Keratinocyte (primary cell): Measurements from ENCODE around the gene CPB1. TPM values are rescaled to one million over a fixed set of nuclear protein-coding genes. Genes with fewer than 3 reads are reported as not detected.

Experiments
- DNase-seq: peaks from one replicate; pipeline ENCODE4 v3.0.0-alpha.2; 2011; ENCODE audit warnings: low read depth, missing footprints, low spot score
- FAIRE-seq: peaks from 2 replicates; lab custom pipeline; 2011; peaks lifted over from hg19 to GRCh38; lab: Jason Lieb, UNC
- H2AFZ ChIP-seq: 2 replicates; pipeline ENCODE4 v1.6.0; 2012; ENCODE audit warnings: low read length, control low read depth, inconsistent platforms; ENCODE audit not compliant: control insufficient read depth
- H3K27ac ChIP-seq: 2 replicates; pipeline ENCODE4 v1.5.1; 2011; ENCODE audit warnings: low read length; ENCODE audit not compliant: control insufficient read depth, insufficient read depth
- H3K27me3 ChIP-seq: 3 replicates; pipeline ENCODE4 v1.6.0; 2011; ENCODE audit warnings: low read length; ENCODE audit not compliant: control insufficient read depth, insufficient read depth; ENCODE audit errors: extremely low read depth
- H3K36me3 ChIP-seq, 2 experiments: 2 replicates in 1 of 2; 3 replicates in 1 of 2; pipeline ENCODE4 v1.5.1; 2011; ENCODE audit warnings: low read length in 2 of 2, mild to moderate bottlenecking in 1 of 2; ENCODE audit not compliant: control insufficient read depth in 2 of 2, insufficient read depth in 2 of 2; ENCODE audit errors: extremely low read depth in 1 of 2
- H3K4me1 ChIP-seq: 3 replicates; pipeline ENCODE4 v1.5.1; 2011; ENCODE audit warnings: low read length; ENCODE audit not compliant: control insufficient read depth, insufficient read depth; ENCODE audit errors: extremely low read depth
- H3K4me2 ChIP-seq: 3 replicates; pipeline ENCODE4 v1.6.0; 2011; ENCODE audit warnings: low read depth, low read length; ENCODE audit not compliant: control insufficient read depth, insufficient read depth; ENCODE audit errors: extremely low read depth
- H3K4me3 ChIP-seq, 3 experiments: fragments of 200-600 bp in 1 of 3; sonication (generic) in 1 of 3; 2 replicates in 2 of 3; 3 replicates in 1 of 3; pipeline ENCODE4 v1.5.1; 2011 to 2016; ENCODE audit warnings: low read length in 3 of 3, mild to moderate bottlenecking in 3 of 3, control low read depth in 2 of 3, inconsistent platforms in 1 of 3, low read depth in 1 of 3, mixed read lengths in 1 of 3, mixed run types in 1 of 3, moderate library complexity in 1 of 3; ENCODE audit not compliant: control insufficient read depth in 2 of 3, insufficient read depth in 2 of 3; ENCODE audit errors: extremely low read depth in 1 of 3
- H3K79me2 ChIP-seq: 2 replicates; pipeline ENCODE4 v1.6.0; 2012; ENCODE audit warnings: low read length; ENCODE audit not compliant: control insufficient read depth, insufficient read depth
- H3K9ac ChIP-seq: 3 replicates; pipeline ENCODE4 v1.6.0; 2011; ENCODE audit warnings: low read length; ENCODE audit not compliant: control insufficient read depth, insufficient read depth; ENCODE audit errors: extremely low read depth
- H3K9me1 ChIP-seq: 3 replicates; pipeline ENCODE4 v1.6.0; 2011; ENCODE audit warnings: low read length; ENCODE audit not compliant: control insufficient read depth, insufficient read depth; ENCODE audit errors: extremely low read depth
- H3K9me3 ChIP-seq: 2 replicates; pipeline ENCODE4 v1.5.1; 2012; ENCODE audit warnings: low read depth, low read length; ENCODE audit not compliant: control insufficient read depth
- H4K20me1 ChIP-seq: 3 replicates; pipeline ENCODE4 v1.6.0; 2011; ENCODE audit warnings: low read length; ENCODE audit not compliant: control insufficient read depth, insufficient read depth; ENCODE audit errors: extremely low read depth
- CTCF ChIP-seq, 3 experiments: IDR thresholded peaks in 1 of 3; conservative IDR thresholded peaks in 1 of 3; optimal IDR thresholded peaks in 1 of 3; 2 replicates in 2 of 3; 3 replicates in 1 of 3; pipeline versions ENCODE3 to v1.5.1; 2011; ENCODE audit warnings: low read length in 3 of 3, mild to moderate bottlenecking in 3 of 3, moderate library complexity in 2 of 3, control low read depth in 1 of 3, inconsistent platforms in 1 of 3; ENCODE audit not compliant: insufficient read depth in 2 of 3; ENCODE audit errors: extremely low read depth in 1 of 3
- EZH2 ChIP-seq: IDR thresholded peaks from one replicate; pipeline ENCODE4 v1.6.1; 2012; ENCODE audit warnings: inconsistent platforms, mild to moderate bottlenecking, low read length, moderate library complexity
- dilution Hi-C: fragments of 300-500 bp; cut with MboI; formaldehyde crosslinking; loops from one replicate; pipeline ENCODE4 v1.7.0; 2020; ENCODE audit warnings: low sequenced_read_pairs; ENCODE audit not compliant: extremely low pct_ligation_motif_present
- polyA plus RNA-seq, 5 experiments: library from polyadenylated mRNA; depleted of rRNA in 3 of 5; stranded (reverse) in 3 of 5; stranded (forward) in 1 of 5; unstranded in 1 of 5; fragments of >200 nt; gene quantifications; 1 replicate in 1 of 5; 2 replicates in 3 of 5; 3 replicates in 1 of 5; pipeline versions ENCODE4 v1.2.1 to v1.2.3, GENCODE V29; 2011 to 2012; ENCODE audit warnings: missing spikeins in 2 of 5, low read depth in 1 of 5, low replicate concordance in 1 of 5

The CPB1 gene
- polyA plus RNA-seq, 1 donor (not counting 4 experiments of a cell fraction or from before 2014, with no cell fraction given): not detected

GRCh38 chr3:148863297-148863696 is 35.7 kb downstream of the CPB1 start:
- H3K27ac ChIP-seq: no peak overlapping the region
- no peak overlapping the region for H3K9ac ChIP-seq
- H3K9me1 ChIP-seq: no peaks in the 10 kb centered on the region
- H3K4me3 ChIP-seq: no peak overlapping the region
- no peaks in the 10 kb centered on the region for H3K79me2 ChIP-seq
- dilution Hi-C loops: no loop called here
- TF ChIP-seq EZH2: no peak
- TF ChIP-seq CTCF (optimal IDR thresholded peaks at IDR 0.05 in 1 of 3, IDR thresholded peaks at IDR 0.05 in 1 of 3, conservative IDR thresholded peaks at IDR 0.05 in 1 of 3; ENCODE audit: extremely low read depth in 1 of 3, insufficient read depth in 2 of 3, low read length in 3 of 3): no peak
- no peak overlapping the region for H3K4me2 ChIP-seq
- DNase-seq: no peak
- FAIRE-seq: no peak
- no peaks in the 10 kb centered on the region for H3K27me3 ChIP-seq
- H2AFZ ChIP-seq: no peak overlapping the region
- no peaks in the 10 kb centered on the region for H4K20me1 ChIP-seq
- H3K9me3 ChIP-seq: no peaks in the 10 kb centered on the region
- H3K36me3 ChIP-seq: no peaks in the 10 kb centered on the region
- no peaks in the 10 kb centered on the region for H3K4me1 ChIP-seq

GRCh38 chr3:148863814-148864213 is 36.2 kb downstream of the CPB1 start:
- Histone ChIP-seq H3K79me2 (no peaks in the 10 kb centered on the region), H3K9me1 (no peaks in the 10 kb centered on the region), H3K4me3 (no peak overlapping the region), H3K9me3 (no peaks in the 10 kb centered on the region), H3K4me1 (no peaks in the 10 kb centered on the region), H4K20me1 (no peaks in the 10 kb centered on the region), H3K27me3 (no peaks in the 10 kb centered on the region), H2AFZ (no peak overlapping the region), H3K27ac (no peak overlapping the region), H3K4me2 (no peak overlapping the region), H3K36me3 (no peaks in the 10 kb centered on the region), H3K9ac (no peak overlapping the region)
- DNase-seq (no peak), FAIRE-seq (no peak)
- dilution Hi-C loops: no loop called here
- TF ChIP-seq CTCF (optimal IDR thresholded peaks at IDR 0.05 in 1 of 3, IDR thresholded peaks at IDR 0.05 in 1 of 3, conservative IDR thresholded peaks at IDR 0.05 in 1 of 3; ENCODE audit: extremely low read depth in 1 of 3, insufficient read depth in 2 of 3, low read length in 3 of 3) (no peak), EZH2 (no peak)
